IMR-90 (cell line): Measurements from ENCODE around the gene MFAP1. TPM values are rescaled to one million over a fixed set of nuclear protein-coding genes. Genes with fewer than 3 reads are reported as not detected.

Source experiments
- ATAC-seq: fragments of 200-7000 bp; cut with Tn5 transposase; 2 replicates; pipeline ENCODE4 v1.9.1; 2020; ENCODE audit warnings: low read depth, mild to moderate bottlenecking, moderate library complexity
- BruUV-seq: library from RNA; stranded (reverse); fragments of 400-500 nt; replicated peaks from 2 replicates; lab custom pipeline; 2021; lab: Mats Ljungman, UMichigan
- CTCF ChIA-PET: fragments of 300-600 bp; formaldehyde crosslinking; extraction: SDS; loops from one replicate; lab custom pipeline; 2021; ENCODE audit warnings: antibody characterized with exemption; lab: Yijun Ruan, JAX
- POLR2A ChIA-PET: fragments of 300-600 bp; sonication (Branson Sonifier 250); formaldehyde crosslinking; loops from one replicate; lab custom pipeline; 2022; ENCODE audit warnings: antibody characterized with exemption; ENCODE audit not compliant: unreplicated experiment; lab: Charles Lee
- DNase-seq: peaks from one replicate; pipeline ENCODE4 v3.0.0; 2013
- H2AFZ ChIP-seq: replicated peaks from 2 replicates; pipeline ENCODE3; 2013; ENCODE audit warnings: low read length, mild to moderate bottlenecking; ENCODE audit not compliant: poor library complexity
- H2AK5ac ChIP-seq: 2 replicates; pipeline ENCODE4 v1.6.1; 2013; ENCODE audit warnings: low read depth, low read length, inconsistent platforms
- H2AK9ac ChIP-seq: replicated peaks from 2 replicates; pipeline ENCODE3; 2013; ENCODE audit warnings: mild to moderate bottlenecking, low read depth, low read length, moderate library complexity; ENCODE audit not compliant: poor library complexity
- H2BK120ac ChIP-seq: 2 replicates; pipeline ENCODE4 v1.6.1; 2013; ENCODE audit warnings: low read depth, low read length, inconsistent platforms
- H2BK15ac ChIP-seq: 3 replicates; pipeline ENCODE4 v1.6.1; 2013; ENCODE audit warnings: low read depth, low read length, inconsistent platforms
- H2BK20ac ChIP-seq: 2 replicates; pipeline ENCODE4 v1.6.1; 2013; ENCODE audit warnings: low read depth, mild to moderate bottlenecking, inconsistent platforms, low read length, moderate library complexity
- H2BK5ac ChIP-seq: 2 replicates; pipeline ENCODE4 v1.6.1; 2013; ENCODE audit warnings: mild to moderate bottlenecking, low read depth, low read length, inconsistent platforms; ENCODE audit not compliant: poor library complexity, severe bottlenecking
- H3K14ac ChIP-seq: replicated peaks from 2 replicates; pipeline ENCODE4 v1.6.1; 2013; ENCODE audit warnings: low read depth, low read length, inconsistent platforms
- H3K18ac ChIP-seq: 2 replicates; pipeline ENCODE4 v1.6.1; 2013; ENCODE audit warnings: low read depth, low read length, control low read depth
- H3K23ac ChIP-seq: 2 replicates; pipeline ENCODE4 v1.6.1; 2013; ENCODE audit warnings: low read depth, low read length, inconsistent platforms
- H3K27ac ChIP-seq: 2 replicates; pipeline ENCODE4 v1.5.1; 2013; ENCODE audit warnings: mild to moderate bottlenecking, control low read depth, low read length; ENCODE audit not compliant: insufficient read depth
- H3K27me3 ChIP-seq: 2 replicates; pipeline ENCODE4 v1.6.1; 2013; ENCODE audit warnings: low read length; ENCODE audit not compliant: control insufficient read depth, insufficient read depth
- H3K36me3 ChIP-seq: 2 replicates; pipeline ENCODE4 v1.6.1; 2013; ENCODE audit warnings: low read length, mixed read lengths; ENCODE audit not compliant: control insufficient read depth, insufficient read depth
- H3K4ac ChIP-seq: 2 replicates; pipeline ENCODE4 v1.6.1; 2013; ENCODE audit warnings: low read depth, low read length, inconsistent platforms
- H3K4me1 ChIP-seq: 2 replicates; pipeline ENCODE4 v1.6.1; 2013; ENCODE audit warnings: low read length, mixed read lengths; ENCODE audit not compliant: control insufficient read depth, insufficient read depth
- H3K4me2 ChIP-seq: 2 replicates; pipeline ENCODE4 v1.6.1; 2013; ENCODE audit warnings: low read depth, mild to moderate bottlenecking, control low read depth, low read length, moderate library complexity
- H3K4me3 ChIP-seq: 2 replicates; pipeline ENCODE4 v1.5.1; 2013; ENCODE audit warnings: low read depth, mild to moderate bottlenecking, control low read depth, low read length, moderate library complexity; ENCODE audit not compliant: insufficient read depth
- H3K56ac ChIP-seq: 2 replicates; pipeline ENCODE4 v1.6.1; 2013; ENCODE audit warnings: low read length, inconsistent platforms; ENCODE audit not compliant: insufficient read depth; ENCODE audit errors: extremely low read depth
- H3K79me1 ChIP-seq, 2 experiments: 2 replicates each; pipeline ENCODE4 v1.6.1; 2013; ENCODE audit warnings: low read length in 2 of 2, inconsistent platforms in 1 of 2, low read depth in 1 of 2
- H3K9ac ChIP-seq: 2 replicates; pipeline ENCODE4 v1.6.1; 2013; ENCODE audit warnings: low read depth, low read length, control low read depth
- H3K9me1 ChIP-seq: 2 replicates; pipeline ENCODE4 v1.6.1; 2013; ENCODE audit warnings: low read length, inconsistent platforms; ENCODE audit not compliant: insufficient read depth
- H3K9me3 ChIP-seq: 2 replicates; pipeline ENCODE4 v1.6.1; 2013; ENCODE audit warnings: low read length; ENCODE audit not compliant: control insufficient read depth, insufficient read depth
- H4K20me1 ChIP-seq: 2 replicates; pipeline ENCODE4 v1.6.1; 2013; ENCODE audit warnings: low read length, inconsistent platforms; ENCODE audit not compliant: insufficient read depth
- H4K5ac ChIP-seq: 2 replicates; pipeline ENCODE4 v1.6.1; 2013; ENCODE audit warnings: mild to moderate bottlenecking, low read depth, low read length, control low read depth
- H4K8ac ChIP-seq, 2 experiments: 2 replicates each; pipeline ENCODE4 v1.6.1; 2013; ENCODE audit warnings: low read depth in 2 of 2, low read length in 2 of 2, control low read depth in 1 of 2, inconsistent platforms in 1 of 2
- H4K91ac ChIP-seq: 2 replicates; pipeline ENCODE4 v1.6.1; 2013; ENCODE audit warnings: low read depth, low read length, inconsistent platforms; ENCODE audit not compliant: insufficient read depth
- CEBPB ChIP-seq: IDR thresholded peaks from 2 replicates; pipeline ENCODE4 v1.6.1; 2012; ENCODE audit warnings: low read depth, low read length, improper control_type of control experiment
- FOS ChIP-seq: fragments of 150-350 bp; IDR thresholded peaks from 2 replicates; pipeline ENCODE4 v1.6.1; 2016; ENCODE audit warnings: low read depth, low read length
- RAD21 ChIP-seq: IDR thresholded peaks from 2 replicates; pipeline ENCODE4 v1.6.1; 2012; ENCODE audit warnings: low read length, improper control_type of control experiment
- SMC3 ChIP-seq: fragments of 150-350 bp; IDR thresholded peaks from 2 replicates; pipeline ENCODE4 v1.6.1; 2016; ENCODE audit warnings: low read depth, mild to moderate bottlenecking, antibody characterized with exemption, low read length, moderate library complexity
- whole genome bisulfite sequencing, 2 experiments: methylation state at CpG; one replicate each; pipeline versions ENCODE4 v1.1.5 to v1.1.7; 2013; ENCODE audit warnings: missing lambda C conversion rate in 2 of 2; ENCODE audit not compliant: insufficient read length in 1 of 2; ENCODE audit errors: extremely low coverage in 2 of 2; 5-methylcytosine and 5-hydroxymethylcytosine counted together
- dilution Hi-C: fragments of 300-500 bp; cut with HindIII; formaldehyde crosslinking; loops from one replicate; pipeline ENCODE4 v1.14.3; 2018; ENCODE audit warnings: low sequenced_read_pairs; ENCODE audit not compliant: unreplicated experiment
- in situ Hi-C: fragments of 300-500 bp; cut with MboI; formaldehyde crosslinking; loops from 3 replicates; pipeline ENCODE4 v1.14.3; 2019; ENCODE audit warnings: low sequenced_read_pairs, inconsistent platforms, mixed read lengths
- intact Hi-C: fragments of 100-400 bp; cut with micrococcal nuclease; formaldehyde crosslinking; loops from 2 replicates; pipeline ENCODE4 v1.10.0; 2022
- polyA plus RNA-seq, 3 experiments: library from polyadenylated mRNA; depleted of rRNA; stranded (reverse); fragments of >200 nt; gene quantifications; 2 replicates each; pipeline ENCODE4 v1.2.3, GENCODE V29; 2012; ENCODE audit warnings: low replicate concordance in 1 of 3
- total RNA-seq: library from RNA; depleted of rRNA; stranded (reverse); fragments of >200 nt; gene quantifications from 2 replicates; pipeline ENCODE4 v1.2.3, GENCODE V29; 2012
- TF ChIP-seq, protein P1 (sequence below): conservative IDR thresholded peaks from 2 replicates; pipeline ENCODE4 v1.5.1; 2012; ENCODE audit warnings: mild to moderate bottlenecking, low read depth, low read length, improper control_type of control experiment

Gene MFAP1
- total and polyA plus RNA-seq, 2 of the 4 experiments (the other 2 are of a cell fraction) = 21.6 to 28.5 TPM

- ChIA-PET POLR2A (no interaction called here), CTCF (interaction anchor here (0.8 to 1.0 kb wide), 2 partner anchors 9 to 32 kb away, joined by 3 to 4 read pairs; no protein-coding TSS in a partner anchor)
- no peak overlapping the region for H3K4me2 ChIP-seq
- DNase-seq = peak; percentile 83
- no peaks in the 10 kb centered on the region; the same call in 1 of the 2 replicates for H3K9me1 ChIP-seq
- no peak overlapping the region for H3K9ac ChIP-seq
- H4K91ac ChIP-seq = no peak overlapping the region
- H3K56ac ChIP-seq = no peak overlapping the region
- no peaks in the 10 kb centered on the region for H3K27me3 ChIP-seq
- H3K4me1 ChIP-seq = no peaks in the 10 kb centered on the region
- no peak overlapping the region for H2BK120ac ChIP-seq
- in situ Hi-C loops = loop anchor here (10.0 kb wide), 1 partner anchor 632 kb away; no protein-coding TSS in a partner anchor
- intact Hi-C loops = loop anchor here (1.0 to 10.0 kb wide), 3 partner anchors 347 to 662 kb away; partner anchors contain the start of gene EIF3J
- no CpG with 5 or more reads among the region's 6 CpGs for WGBS, 2 experiments
- no peak overlapping the region for H3K27ac ChIP-seq
- H4K20me1 ChIP-seq = no peaks in the 10 kb centered on the region; the same call in 1 of the 2 replicates
- no peak overlapping the region for H3K18ac ChIP-seq
- H3K4me3 ChIP-seq = no peak overlapping the region
- no peak overlapping the region for H3K14ac ChIP-seq
- no peak overlapping the region for H2AK5ac ChIP-seq
- no peak overlapping the region for H3K4ac ChIP-seq
- no TSS peak for BruUV-seq
- no peaks in the 10 kb centered on the region for H3K9me3 ChIP-seq
- H4K8ac ChIP-seq = no peak overlapping the region
- H3K23ac ChIP-seq = no peak overlapping the region
- dilution Hi-C loops = no loop called here
- no peak overlapping the region for H2BK15ac ChIP-seq
- peak; percentile 62 for TF ChIP-seq SMC3
- no peak for TF ChIP-seq CEBPB
- peak; percentile 85 for TF ChIP-seq RAD21
- no peak for TF ChIP-seq FOS
- TF ChIP-seq, protein P1, sequence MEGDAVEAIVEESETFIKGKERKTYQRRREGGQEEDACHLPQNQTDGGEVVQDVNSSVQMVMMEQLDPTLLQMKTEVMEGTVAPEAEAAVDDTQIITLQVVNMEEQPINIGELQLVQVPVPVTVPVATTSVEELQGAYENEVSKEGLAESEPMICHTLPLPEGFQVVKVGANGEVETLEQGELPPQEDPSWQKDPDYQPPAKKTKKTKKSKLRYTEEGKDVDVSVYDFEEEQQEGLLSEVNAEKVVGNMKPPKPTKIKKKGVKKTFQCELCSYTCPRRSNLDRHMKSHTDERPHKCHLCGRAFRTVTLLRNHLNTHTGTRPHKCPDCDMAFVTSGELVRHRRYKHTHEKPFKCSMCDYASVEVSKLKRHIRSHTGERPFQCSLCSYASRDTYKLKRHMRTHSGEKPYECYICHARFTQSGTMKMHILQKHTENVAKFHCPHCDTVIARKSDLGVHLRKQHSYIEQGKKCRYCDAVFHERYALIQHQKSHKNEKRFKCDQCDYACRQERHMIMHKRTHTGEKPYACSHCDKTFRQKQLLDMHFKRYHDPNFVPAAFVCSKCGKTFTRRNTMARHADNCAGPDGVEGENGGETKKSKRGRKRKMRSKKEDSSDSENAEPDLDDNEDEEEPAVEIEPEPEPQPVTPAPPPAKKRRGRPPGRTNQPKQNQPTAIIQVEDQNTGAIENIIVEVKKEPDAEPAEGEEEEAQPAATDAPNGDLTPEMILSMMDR = peak; percentile 81
- no peak overlapping the region for H4K5ac ChIP-seq
- peaks cover 0 to 3% of the 10 kb centered on the region in 2 experiments; a peak in 1 of 4 replicates for H3K79me1 ChIP-seq
- ATAC-seq = peak; percentile 98
- H2BK20ac ChIP-seq = no peak overlapping the region
- no peak overlapping the region for H2AFZ ChIP-seq
- H2AK9ac ChIP-seq = no peak overlapping the region
- H3K36me3 ChIP-seq = peaks cover 5% of the 10 kb centered on the region; the same call in 1 of the 2 replicates
- no peak overlapping the region for H2BK5ac ChIP-seq
Measured at GRCh38 chr15:43872416-43873020, 48.0 kb upstream of the MFAP1 start.
